Keratinocyte (primary cell): ENCODE measurements around the gene SPAG16.

ENCODE experiments used
- CTCF ChIP-seq, 3 experiments: IDR thresholded peaks in 1 of 3; conservative IDR thresholded peaks in 1 of 3; optimal IDR thresholded peaks in 1 of 3; 2 replicates in 2 of 3; 3 replicates in 1 of 3; pipeline versions ENCODE3 to v1.5.1; 2011; ENCODE audit warnings: low read length in 3 of 3, mild to moderate bottlenecking in 3 of 3, moderate library complexity in 2 of 3, control low read depth in 1 of 3, inconsistent platforms in 1 of 3; ENCODE audit not compliant: insufficient read depth in 2 of 3; ENCODE audit errors: extremely low read depth in 1 of 3
- EZH2 ChIP-seq: IDR thresholded peaks from one replicate; pipeline ENCODE4 v1.6.1; 2012; ENCODE audit warnings: inconsistent platforms, mild to moderate bottlenecking, low read length, moderate library complexity

GRCh38 chr2:213862407-213863076 lies 578.3 kb downstream of the SPAG16 start:
- TF ChIP-seq CTCF (optimal IDR thresholded peaks at IDR 0.05 in 1 of 3, IDR thresholded peaks at IDR 0.05 in 1 of 3, conservative IDR thresholded peaks at IDR 0.05 in 1 of 3; ENCODE audit: extremely low read depth in 1 of 3, insufficient read depth in 2 of 3, low read length in 3 of 3) = no peak
- TF ChIP-seq EZH2 = no peak
